NCI-H526 treated with DMSO at 0.1 percent for 48 hours (cell line): ENCODE measurements around the gene CDC40.
"Not testable (repeated sequence)": the region's sequence is repeated elsewhere in the genome, so short reads cannot be mapped to it uniquely, and the experiment has no call there.

Experiments
- DNase-seq: peaks from one replicate; lab custom pipeline; 2025; lab: John Stamatoyannopoulos, UW

Gene CDC40

GRCh38 chr6:110201151-110201884 is 21.1 kb downstream of the CDC40 start:
- no peak for DNase-seq

GRCh38 chr6:110207652-110208051 is 27.4 kb downstream of the CDC40 start:
- no peak for DNase-seq

- no peak for DNase-seq
Observed at GRCh38 chr6:110211753-110212152, 31.5 kb downstream of the CDC40 start.

- no peak for DNase-seq
Observed at GRCh38 chr6:110214338-110214737, 34.1 kb downstream of the CDC40 start.

- no peak for DNase-seq
Observed at GRCh38 chr6:110216140-110216539, 35.9 kb downstream of the CDC40 start.

GRCh38 chr6:110217266-110217665 is 37.0 kb downstream of the CDC40 start:
- no peak for DNase-seq

GRCh38 chr6:110221738-110222137 is 41.5 kb downstream of the CDC40 start:
- DNase-seq = no peak

- DNase-seq = no peak
Observed at GRCh38 chr6:110226261-110226660, 46.0 kb downstream of the CDC40 start.

- DNase-seq = no peak
Observed at GRCh38 chr6:110232450-110232849, 52.2 kb downstream of the CDC40 start.

GRCh38 chr6:110233770-110234374 is 53.6 kb downstream of the CDC40 start:
- no peak for DNase-seq

GRCh38 chr6:110236007-110236406 is 55.8 kb downstream of the CDC40 start:
- DNase-seq = not testable (repeated sequence)

GRCh38 chr6:110239526-110240274 is 59.5 kb downstream of the CDC40 start:
- no peak for DNase-seq

- not testable (repeated sequence) for DNase-seq
Observed at GRCh38 chr6:110244621-110245020, 64.4 kb downstream of the CDC40 start.

- DNase-seq = no peak
Observed at GRCh38 chr6:110246378-110246777, 66.2 kb downstream of the CDC40 start.

- DNase-seq = no peak
Observed at GRCh38 chr6:110246900-110247546, 66.8 kb downstream of the CDC40 start.

- DNase-seq = no peak
Observed at GRCh38 chr6:110250058-110250457, 69.8 kb downstream of the CDC40 start.

GRCh38 chr6:110250838-110251237 is 70.6 kb downstream of the CDC40 start:
- no peak for DNase-seq

GRCh38 chr6:110255211-110255750 is 75.1 kb downstream of the CDC40 start:
- DNase-seq = no peak

GRCh38 chr6:110256366-110256765 is 76.1 kb downstream of the CDC40 start:
- no peak for DNase-seq

GRCh38 chr6:110265273-110265672 is 85.0 kb downstream of the CDC40 start:
- DNase-seq = no peak

GRCh38 chr6:110266996-110267395 is 86.8 kb downstream of the CDC40 start:
- no peak for DNase-seq

GRCh38 chr6:110269623-110270022 is 89.4 kb downstream of the CDC40 start:
- no peak for DNase-seq
